ENCODE measurements around the gene NRAS.

NRAS gene

DNA sequence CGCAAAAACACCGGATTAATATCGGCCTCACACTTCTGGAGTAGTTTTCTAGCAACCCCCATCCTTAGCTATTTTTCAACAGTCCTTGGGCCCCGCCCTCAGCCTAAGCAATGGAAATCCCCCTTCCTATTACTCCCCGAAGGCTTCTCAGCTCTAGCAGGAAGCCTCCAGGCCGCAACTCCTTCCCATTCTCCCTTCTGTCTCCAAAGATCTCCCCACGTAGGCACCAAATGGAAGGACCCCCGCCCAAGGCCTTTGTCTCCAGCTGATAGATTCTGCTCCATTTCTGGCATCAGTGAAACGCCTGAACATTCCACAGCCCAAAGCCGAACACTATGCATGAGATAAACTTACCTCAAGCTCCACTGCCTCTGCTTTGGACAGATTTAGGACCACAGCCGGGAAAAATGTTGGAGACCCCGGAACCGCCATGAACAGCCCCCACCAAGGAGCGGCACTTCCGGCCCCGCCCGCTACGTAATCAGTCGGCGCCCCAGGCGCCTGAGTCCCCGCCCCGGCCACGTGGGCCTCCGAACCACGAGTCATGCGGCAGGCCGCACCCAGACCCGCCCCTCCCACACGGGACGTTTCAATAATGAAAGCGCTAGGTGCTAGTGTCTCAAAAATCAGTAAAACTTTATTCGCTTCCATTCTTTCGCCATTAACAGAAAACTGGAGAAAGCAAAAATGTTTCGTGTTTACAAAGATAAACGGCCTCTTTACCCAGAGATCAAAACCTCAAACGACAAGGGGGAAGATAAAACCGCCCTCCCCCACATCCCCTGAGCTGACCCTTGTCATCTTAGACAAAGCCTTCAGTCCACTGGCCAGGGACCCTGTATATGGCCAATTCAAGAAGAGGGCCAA is at the start of gene NRAS:
Gene NRAS (minus strand): TSS at position 468 of the 867 bp plus-strand sequence. CDS start 611 bp downstream, outside the sequence.
- DNase-seq: peak; percentile 91
- H3K27me3 ChIP-seq (replicated peaks): no peaks in the 10 kb centered on the region
- H3K27ac ChIP-seq: peak within 1 kb of the TSS; percentile 98
- in situ Hi-C loops (cut with HindIII; ENCODE audit: low pct_ligation_motif_present, low sequenced_read_pairs): no loop called here
- H3K36me3 ChIP-seq (replicated peaks): peaks cover 60% of the 10 kb centered on the region
- TF ChIP-seq CTCF (IDR thresholded peaks at IDR 0.05; ENCODE audit: low read depth, low read length, missing control alignments): no peak
- peak within 1 kb of the TSS; percentile 98 for H3K4me3 ChIP-seq (ENCODE audit: low read depth, low read length)

GRCh38 chr1:114764689-114765088 is 48.1 kb upstream of the NRAS start:
- Histone ChIP-seq H3K27me3 (replicated peaks) (no peaks in the 10 kb centered on the region), H3K27ac (no peak overlapping the region), H3K4me3 (ENCODE audit: low read depth, low read length) (no peak overlapping the region), H3K36me3 (replicated peaks) (no peaks in the 10 kb centered on the region)
- in situ Hi-C loops (cut with HindIII; ENCODE audit: low pct_ligation_motif_present, low sequenced_read_pairs): no loop called here
- peak; percentile 19 for TF ChIP-seq CTCF (IDR thresholded peaks at IDR 0.05; ENCODE audit: low read depth, low read length, missing control alignments)
- no peak for DNase-seq

DNA sequence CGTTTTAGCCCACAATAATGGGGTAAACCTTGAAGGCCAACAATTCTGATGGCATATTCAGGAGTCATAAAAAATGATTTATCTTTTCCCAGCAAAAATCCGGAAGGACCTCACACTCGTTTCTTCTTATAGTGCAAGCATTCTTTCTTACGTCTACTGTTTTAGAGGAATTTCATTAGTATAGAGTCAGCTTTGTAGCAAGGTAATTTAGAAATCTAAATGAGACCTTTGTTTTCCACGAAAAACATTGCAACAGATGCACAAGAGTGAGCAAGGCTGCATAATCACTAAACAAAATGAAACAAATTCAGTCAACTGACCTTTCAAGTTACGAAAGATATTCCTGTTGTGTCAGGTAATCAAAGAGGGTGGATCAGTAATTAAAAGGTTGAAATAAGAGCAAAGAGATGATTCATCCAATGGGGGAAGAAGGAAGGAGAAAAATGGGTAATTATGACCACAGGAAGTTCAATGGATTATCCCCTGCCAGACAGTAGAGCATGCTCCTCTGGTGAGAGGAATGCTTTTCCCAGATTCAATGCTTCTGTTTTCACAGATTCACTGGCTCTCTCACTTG is 41.8 kb upstream of the NRAS start:
- in situ Hi-C loops (cut with HindIII; ENCODE audit: low pct_ligation_motif_present, low sequenced_read_pairs): no loop called here
- Histone ChIP-seq H3K27ac (peak overlapping the region; percentile 99), H3K36me3 (replicated peaks) (peaks cover 2% of the 10 kb centered on the region), H3K4me3 (ENCODE audit: low read depth, low read length) (peak overlapping the region; percentile 100), H3K27me3 (replicated peaks) (no peaks in the 10 kb centered on the region)
- DNase-seq: no peak
- no peak for TF ChIP-seq CTCF (IDR thresholded peaks at IDR 0.05; ENCODE audit: low read depth, low read length, missing control alignments)

DNA sequence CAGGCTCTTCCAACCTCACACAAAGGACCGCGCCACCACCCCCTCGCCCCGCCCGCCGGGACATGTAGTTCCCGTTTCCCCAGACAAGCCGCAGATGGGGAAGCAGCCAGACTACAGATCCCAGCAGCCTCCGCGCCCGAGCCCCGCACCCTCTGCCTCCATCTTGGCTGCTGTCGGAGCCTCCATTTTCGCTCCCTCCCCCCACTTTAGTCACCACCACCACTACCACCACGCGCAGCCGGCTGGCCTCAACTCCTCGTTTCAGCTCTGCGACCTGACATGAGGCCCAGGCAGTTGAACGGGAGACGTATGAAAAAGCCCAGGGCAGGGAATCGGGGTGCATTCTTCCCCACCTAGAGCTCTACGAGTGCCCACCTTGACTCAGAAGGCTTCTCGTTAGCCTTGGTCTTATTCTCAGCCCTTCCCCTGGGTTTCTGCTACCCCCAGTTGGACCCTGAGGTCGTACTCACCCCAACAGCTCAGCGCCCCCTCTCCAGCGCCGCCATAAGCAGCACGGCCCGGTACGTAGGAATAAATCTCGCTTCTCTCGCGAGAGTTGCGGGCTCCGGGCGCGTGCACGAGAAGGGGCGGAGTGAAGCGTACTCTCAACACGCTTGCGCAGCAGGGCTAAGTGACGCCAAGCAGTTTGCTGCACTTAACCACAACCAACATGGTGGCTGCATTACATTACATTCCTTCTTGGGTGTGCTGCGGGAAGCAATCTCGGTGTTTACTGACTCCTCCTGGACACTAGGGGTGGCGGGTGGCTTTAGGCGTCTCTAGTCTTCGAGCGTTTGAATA is 41.1 kb upstream of the NRAS start, which contains the start of gene CSDE1:
Gene CSDE1 (minus strand): TSS at position 530 of the 801 bp plus-strand sequence. CDS start 18,094 bp downstream, outside the sequence.
- in situ Hi-C loops (cut with HindIII; ENCODE audit: low pct_ligation_motif_present, low sequenced_read_pairs): no loop called here
- peaks cover 2% of the 10 kb centered on the region for H3K36me3 ChIP-seq (replicated peaks)
- peak; percentile 71 for TF ChIP-seq CTCF (IDR thresholded peaks at IDR 0.05; ENCODE audit: low read depth, low read length, missing control alignments)
- H3K27ac ChIP-seq: peak within 1 kb of the TSS; percentile 99
- H3K27me3 ChIP-seq (replicated peaks): no peaks in the 10 kb centered on the region
- H3K4me3 ChIP-seq (ENCODE audit: low read depth, low read length): peak within 1 kb of the TSS; percentile 100
- peak; percentile 98 for DNase-seq

- in situ Hi-C loops (cut with HindIII; ENCODE audit: low pct_ligation_motif_present, low sequenced_read_pairs): no loop called here
- Histone ChIP-seq H3K4me3 (ENCODE audit: low read depth, low read length) (peak overlapping the region; percentile 100), H3K36me3 (replicated peaks) (peaks cover 2% of the 10 kb centered on the region), H3K27ac (peak overlapping the region; percentile 99), H3K27me3 (replicated peaks) (no peaks in the 10 kb centered on the region)
- peak; percentile 47 for DNase-seq
- no peak for TF ChIP-seq CTCF (IDR thresholded peaks at IDR 0.05; ENCODE audit: low read depth, low read length, missing control alignments)
These were observed 40.4 kb upstream of the NRAS start for GRCh38 chr1:114756949-114757454.

Data from brain microvascular endothelial cell (primary cell).